HEK293 (cell line): Measurements from ENCODE around the gene PRSS16.
A peak's percentile ranks its signal among the peaks of the same experiment; 100 is the strongest.

Experiments used
- CTCF ChIA-PET: fragments of 350-600 bp; formaldehyde crosslinking; extraction: SDS; loops from one replicate; lab custom pipeline; 2021; ENCODE audit warnings: antibody characterized with exemption; lab: Yijun Ruan, JAX
- POLR2A ChIA-PET: fragments of 300-600 bp; formaldehyde crosslinking; extraction: SDS; loops from one replicate; lab custom pipeline; 2020; ENCODE audit warnings: antibody characterized with exemption, inconsistent platforms; lab: Yijun Ruan, JAX
- H3K27ac ChIP-seq: fragments of 200-500 bp; sonication (Bioruptor generic); 2 replicates; pipeline ENCODE4 v1.5.1; 2014; ENCODE audit warnings: low read depth, low read length, control low read depth, inconsistent platforms; ENCODE audit errors: extremely low read depth
- H3K36me3 ChIP-seq, 2 experiments: fragments of 200-500 bp in 1 of 2; sonication (Bioruptor generic) in 1 of 2; 1 replicate in 1 of 2; 2 replicates in 1 of 2; pipeline ENCODE4 v1.5.1; 2014 to 2017; ENCODE audit warnings: inconsistent platforms in 2 of 2, low read length in 2 of 2; ENCODE audit not compliant: control insufficient read depth in 2 of 2, insufficient read depth in 1 of 2
- H3K4me1 ChIP-seq: fragments of 200-500 bp; sonication (Bioruptor generic); 2 replicates; pipeline ENCODE4 v1.5.1; 2014; ENCODE audit warnings: mild to moderate bottlenecking, low read length, inconsistent platforms; ENCODE audit not compliant: control insufficient read depth, insufficient read depth
- H3K4me3 ChIP-seq: 2 replicates; pipeline ENCODE4 v1.5.1; 2011; ENCODE audit warnings: low read depth, mild to moderate bottlenecking, control low read depth, low read length, moderate library complexity
- H3K9me3 ChIP-seq: fragments of 200-500 bp; sonication (Bioruptor generic); 2 replicates; pipeline ENCODE4 v1.5.1; 2014; ENCODE audit warnings: low read depth, low read length, inconsistent platforms; ENCODE audit not compliant: control insufficient read depth, insufficient read depth
- BCL11A ChIP-seq: fragments of 450-650 bp; formaldehyde crosslinking; IDR thresholded peaks from 2 replicates; pipeline ENCODE4 v1.5.1; 2016; ENCODE audit warnings: low read depth, missing biosample characterization, missing genetic modification characterization
- KLF10 ChIP-seq: fragments of 450-650 bp; IDR thresholded peaks from 2 replicates; pipeline ENCODE4 v1.5.1; 2018; ENCODE audit warnings: missing biosample characterization, mild to moderate bottlenecking, missing genetic modification characterization
- OVOL3 ChIP-seq: fragments of 450-650 bp; formaldehyde crosslinking; IDR thresholded peaks from 2 replicates; pipeline ENCODE4 v1.5.1; 2016; ENCODE audit warnings: missing biosample characterization, missing genetic modification characterization
- SP7 ChIP-seq: fragments of 450-650 bp; formaldehyde crosslinking; IDR thresholded peaks from 2 replicates; pipeline ENCODE4 v1.5.1; 2016; ENCODE audit warnings: missing biosample characterization, missing genetic modification characterization
- ZBTB17 ChIP-seq: fragments of 450-650 bp; formaldehyde crosslinking; IDR thresholded peaks from 2 replicates; pipeline ENCODE4 v1.5.1; 2016; ENCODE audit warnings: missing biosample characterization, missing genetic modification characterization
- ZNF10 ChIP-seq: fragments of 450-650 bp; formaldehyde crosslinking; IDR thresholded peaks from 2 replicates; pipeline ENCODE4 v1.5.1; 2017; ENCODE audit warnings: missing biosample characterization, missing genetic modification characterization
- ZNF366 ChIP-seq: fragments of 450-650 bp; formaldehyde crosslinking; conservative IDR thresholded peaks from 2 replicates; pipeline ENCODE4 v1.5.1; 2016; ENCODE audit warnings: missing biosample characterization, missing genetic modification characterization
- ZNF658 ChIP-seq: fragments of 450-650 bp; formaldehyde crosslinking; IDR thresholded peaks from 2 replicates; pipeline ENCODE4; 2016; ENCODE audit warnings: missing biosample characterization, missing genetic modification characterization
- ZSCAN23 ChIP-seq: fragments of 450-650 bp; formaldehyde crosslinking; IDR thresholded peaks from 2 replicates; pipeline ENCODE4 v1.5.1; 2016; ENCODE audit warnings: missing biosample characterization, missing genetic modification characterization
- TF ChIP-seq, protein P1 (sequence below): fragments of 450-650 bp; formaldehyde crosslinking; IDR thresholded peaks from 2 replicates; pipeline ENCODE4 v1.5.1; 2016; ENCODE audit warnings: missing biosample characterization, missing genetic modification characterization
- TF ChIP-seq, protein P2 (sequence below): fragments of 450-650 bp; formaldehyde crosslinking; IDR thresholded peaks from 2 replicates; pipeline ENCODE4 v1.5.1; 2017; ENCODE audit warnings: missing biosample characterization, missing genetic modification characterization
- TF ChIP-seq, protein P3 (sequence below): fragments of 450-650 bp; formaldehyde crosslinking; IDR thresholded peaks from 2 replicates; pipeline ENCODE4 v1.5.1; 2016; ENCODE audit warnings: missing biosample characterization, missing genetic modification characterization
- TF ChIP-seq, protein P4 (sequence below): fragments of 450-650 bp; formaldehyde crosslinking; IDR thresholded peaks from 2 replicates; pipeline ENCODE4 v1.5.1; 2017; ENCODE audit warnings: missing biosample characterization, missing genetic modification characterization
- TF ChIP-seq, protein P5 (sequence below): fragments of 450-650 bp; formaldehyde crosslinking; IDR thresholded peaks from 2 replicates; pipeline ENCODE4 v1.5.1; 2016; ENCODE audit warnings: missing biosample characterization, missing genetic modification characterization
- TF ChIP-seq, protein P6 (sequence below): fragments of 450-650 bp; formaldehyde crosslinking; IDR thresholded peaks from 2 replicates; pipeline ENCODE4 v1.5.1; 2016; ENCODE audit warnings: missing biosample characterization, missing genetic modification characterization
- TF ChIP-seq, protein P7 (sequence below): fragments of 450-650 bp; formaldehyde crosslinking; optimal IDR thresholded peaks from 2 replicates; pipeline ENCODE3; 2016; ENCODE audit warnings: missing biosample characterization, mild to moderate bottlenecking, missing genetic modification characterization

Gene PRSS16

DNA sequence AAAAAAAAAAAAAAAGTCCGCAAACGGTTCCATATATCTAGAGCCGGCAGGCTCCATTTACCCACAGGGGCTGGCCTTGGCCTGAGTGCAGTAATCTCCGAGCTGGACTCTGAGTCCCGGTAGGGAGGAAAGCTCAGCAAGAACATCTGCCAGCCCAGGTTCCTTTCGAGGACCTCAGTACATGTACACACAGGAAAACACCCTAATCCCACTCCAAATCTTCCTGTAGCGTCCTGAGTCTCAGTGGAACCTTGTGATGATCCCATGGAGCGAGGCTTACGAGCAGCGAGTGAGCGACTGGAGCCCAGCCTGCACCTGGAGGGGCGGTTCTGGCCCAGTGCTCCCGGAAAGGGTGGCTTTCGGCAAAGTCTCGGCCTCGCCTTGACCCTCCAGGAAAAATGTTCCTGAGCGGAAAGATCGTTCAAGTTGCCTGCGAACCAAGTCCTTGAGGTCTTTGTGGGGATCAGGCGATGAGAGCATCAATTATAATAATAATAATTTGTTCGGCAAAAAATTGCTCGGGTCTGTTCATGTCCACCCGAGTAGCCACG, 32.1 kb downstream of the PRSS16 start (continued):
- TF ChIP-seq, protein P1, sequence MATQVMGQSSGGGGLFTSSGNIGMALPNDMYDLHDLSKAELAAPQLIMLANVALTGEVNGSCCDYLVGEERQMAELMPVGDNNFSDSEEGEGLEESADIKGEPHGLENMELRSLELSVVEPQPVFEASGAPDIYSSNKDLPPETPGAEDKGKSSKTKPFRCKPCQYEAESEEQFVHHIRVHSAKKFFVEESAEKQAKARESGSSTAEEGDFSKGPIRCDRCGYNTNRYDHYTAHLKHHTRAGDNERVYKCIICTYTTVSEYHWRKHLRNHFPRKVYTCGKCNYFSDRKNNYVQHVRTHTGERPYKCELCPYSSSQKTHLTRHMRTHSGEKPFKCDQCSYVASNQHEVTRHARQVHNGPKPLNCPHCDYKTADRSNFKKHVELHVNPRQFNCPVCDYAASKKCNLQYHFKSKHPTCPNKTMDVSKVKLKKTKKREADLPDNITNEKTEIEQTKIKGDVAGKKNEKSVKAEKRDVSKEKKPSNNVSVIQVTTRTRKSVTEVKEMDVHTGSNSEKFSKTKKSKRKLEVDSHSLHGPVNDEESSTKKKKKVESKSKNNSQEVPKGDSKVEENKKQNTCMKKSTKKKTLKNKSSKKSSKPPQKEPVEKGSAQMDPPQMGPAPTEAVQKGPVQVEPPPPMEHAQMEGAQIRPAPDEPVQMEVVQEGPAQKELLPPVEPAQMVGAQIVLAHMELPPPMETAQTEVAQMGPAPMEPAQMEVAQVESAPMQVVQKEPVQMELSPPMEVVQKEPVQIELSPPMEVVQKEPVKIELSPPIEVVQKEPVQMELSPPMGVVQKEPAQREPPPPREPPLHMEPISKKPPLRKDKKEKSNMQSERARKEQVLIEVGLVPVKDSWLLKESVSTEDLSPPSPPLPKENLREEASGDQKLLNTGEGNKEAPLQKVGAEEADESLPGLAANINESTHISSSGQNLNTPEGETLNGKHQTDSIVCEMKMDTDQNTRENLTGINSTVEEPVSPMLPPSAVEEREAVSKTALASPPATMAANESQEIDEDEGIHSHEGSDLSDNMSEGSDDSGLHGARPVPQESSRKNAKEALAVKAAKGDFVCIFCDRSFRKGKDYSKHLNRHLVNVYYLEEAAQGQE (tag by site-specific recombination), result no peak
- TF ChIP-seq ZNF10 (tag by site-specific recombination) (no peak), ZNF658 (tag by site-specific recombination) (no peak), ZBTB17 (tag by site-specific recombination) (peak; percentile 89), ZSCAN23 (no peak), OVOL3 (tag by site-specific recombination) (no peak)

DNA sequence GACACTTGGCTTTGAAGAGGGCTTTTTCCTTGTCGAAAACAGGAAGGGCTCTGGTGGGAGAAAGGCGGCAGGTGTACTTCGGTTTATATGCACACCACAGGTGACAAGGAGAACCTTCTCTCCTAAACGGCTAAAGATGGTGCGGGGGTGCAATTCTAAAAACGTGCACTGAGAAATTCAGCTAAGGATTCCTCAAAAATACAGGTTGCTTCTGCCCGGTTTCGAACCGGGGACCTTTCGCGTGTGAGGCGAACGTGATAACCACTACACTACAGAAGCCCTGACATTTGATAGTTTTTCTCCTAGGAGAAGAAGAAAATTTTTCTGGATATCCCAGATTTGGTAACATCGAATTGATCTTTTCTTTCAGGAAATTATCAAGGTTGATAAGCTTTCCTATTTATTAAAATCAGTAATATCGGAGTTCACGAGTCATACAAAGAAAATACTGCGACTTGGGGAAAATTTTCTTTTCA, 32.6 kb downstream of the PRSS16 start:
- Histone ChIP-seq H3K4me3 (peak overlapping the region; percentile 59), H3K9me3 (no peaks in the 10 kb centered on the region), H3K27ac (peak overlapping the region; percentile 54), H3K36me3 (no peaks in the 10 kb centered on the region), H3K4me1 (no peaks in the 10 kb centered on the region)
- POLR2A ChIA-PET, result interaction anchor here (0.7 to 2.5 kb wide), 5 partner anchors 16 to 474 kb away, joined by 3 to 16 read pairs (median 10); a partner anchor contains a TSS
- CTCF ChIA-PET, result interaction anchor here (0.8 kb wide), 1 partner anchor 16 kb away, joined by 3 read pairs; no protein-coding TSS in a partner anchor
- peak; percentile 59 for TF ChIP-seq KLF10 (tag by site-specific recombination)
- TF ChIP-seq, protein P2, sequence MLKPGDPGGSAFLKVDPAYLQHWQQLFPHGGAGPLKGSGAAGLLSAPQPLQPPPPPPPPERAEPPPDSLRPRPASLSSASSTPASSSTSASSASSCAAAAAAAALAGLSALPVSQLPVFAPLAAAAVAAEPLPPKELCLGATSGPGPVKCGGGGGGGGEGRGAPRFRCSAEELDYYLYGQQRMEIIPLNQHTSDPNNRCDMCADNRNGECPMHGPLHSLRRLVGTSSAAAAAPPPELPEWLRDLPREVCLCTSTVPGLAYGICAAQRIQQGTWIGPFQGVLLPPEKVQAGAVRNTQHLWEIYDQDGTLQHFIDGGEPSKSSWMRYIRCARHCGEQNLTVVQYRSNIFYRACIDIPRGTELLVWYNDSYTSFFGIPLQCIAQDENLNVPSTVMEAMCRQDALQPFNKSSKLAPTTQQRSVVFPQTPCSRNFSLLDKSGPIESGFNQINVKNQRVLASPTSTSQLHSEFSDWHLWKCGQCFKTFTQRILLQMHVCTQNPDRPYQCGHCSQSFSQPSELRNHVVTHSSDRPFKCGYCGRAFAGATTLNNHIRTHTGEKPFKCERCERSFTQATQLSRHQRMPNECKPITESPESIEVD, result peak; percentile 33; the same call in 1 of the 2 replicates
- TF ChIP-seq, protein P3, sequence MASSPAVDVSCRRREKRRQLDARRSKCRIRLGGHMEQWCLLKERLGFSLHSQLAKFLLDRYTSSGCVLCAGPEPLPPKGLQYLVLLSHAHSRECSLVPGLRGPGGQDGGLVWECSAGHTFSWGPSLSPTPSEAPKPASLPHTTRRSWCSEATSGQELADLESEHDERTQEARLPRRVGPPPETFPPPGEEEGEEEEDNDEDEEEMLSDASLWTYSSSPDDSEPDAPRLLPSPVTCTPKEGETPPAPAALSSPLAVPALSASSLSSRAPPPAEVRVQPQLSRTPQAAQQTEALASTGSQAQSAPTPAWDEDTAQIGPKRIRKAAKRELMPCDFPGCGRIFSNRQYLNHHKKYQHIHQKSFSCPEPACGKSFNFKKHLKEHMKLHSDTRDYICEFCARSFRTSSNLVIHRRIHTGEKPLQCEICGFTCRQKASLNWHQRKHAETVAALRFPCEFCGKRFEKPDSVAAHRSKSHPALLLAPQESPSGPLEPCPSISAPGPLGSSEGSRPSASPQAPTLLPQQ (tag by site-specific recombination), result peak; percentile 22; the same call in 1 of the 2 replicates
- TF ChIP-seq, protein P4, sequence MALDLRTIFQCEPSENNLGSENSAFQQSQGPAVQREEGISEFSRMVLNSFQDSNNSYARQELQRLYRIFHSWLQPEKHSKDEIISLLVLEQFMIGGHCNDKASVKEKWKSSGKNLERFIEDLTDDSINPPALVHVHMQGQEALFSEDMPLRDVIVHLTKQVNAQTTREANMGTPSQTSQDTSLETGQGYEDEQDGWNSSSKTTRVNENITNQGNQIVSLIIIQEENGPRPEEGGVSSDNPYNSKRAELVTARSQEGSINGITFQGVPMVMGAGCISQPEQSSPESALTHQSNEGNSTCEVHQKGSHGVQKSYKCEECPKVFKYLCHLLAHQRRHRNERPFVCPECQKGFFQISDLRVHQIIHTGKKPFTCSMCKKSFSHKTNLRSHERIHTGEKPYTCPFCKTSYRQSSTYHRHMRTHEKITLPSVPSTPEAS (tag by site-specific recombination), result 0 out of 2 replicates have a peak, but pooled peaks have one; percentile 6
- TF ChIP-seq, protein P5, sequence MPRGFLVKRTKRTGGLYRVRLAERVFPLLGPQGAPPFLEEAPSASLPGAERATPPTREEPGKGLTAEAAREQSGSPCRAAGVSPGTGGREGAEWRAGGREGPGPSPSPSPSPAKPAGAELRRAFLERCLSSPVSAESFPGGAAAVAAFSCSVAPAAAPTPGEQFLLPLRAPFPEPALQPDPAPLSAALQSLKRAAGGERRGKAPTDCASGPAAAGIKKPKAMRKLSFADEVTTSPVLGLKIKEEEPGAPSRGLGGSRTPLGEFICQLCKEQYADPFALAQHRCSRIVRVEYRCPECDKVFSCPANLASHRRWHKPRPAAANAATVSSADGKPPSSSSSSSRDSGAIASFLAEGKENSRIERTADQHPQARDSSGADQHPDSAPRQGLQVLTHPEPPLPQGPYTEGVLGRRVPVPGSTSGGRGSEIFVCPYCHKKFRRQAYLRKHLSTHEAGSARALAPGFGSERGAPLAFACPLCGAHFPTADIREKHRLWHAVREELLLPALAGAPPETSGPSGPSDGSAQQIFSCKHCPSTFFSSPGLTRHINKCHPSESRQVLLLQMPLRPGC, result peak; percentile 47; the same call in 1 of the 2 replicates
- peak; percentile 38; the same call in 1 of the 2 replicates for TF ChIP-seq SP7 (tag by site-specific recombination)
- TF ChIP-seq, protein P6, sequence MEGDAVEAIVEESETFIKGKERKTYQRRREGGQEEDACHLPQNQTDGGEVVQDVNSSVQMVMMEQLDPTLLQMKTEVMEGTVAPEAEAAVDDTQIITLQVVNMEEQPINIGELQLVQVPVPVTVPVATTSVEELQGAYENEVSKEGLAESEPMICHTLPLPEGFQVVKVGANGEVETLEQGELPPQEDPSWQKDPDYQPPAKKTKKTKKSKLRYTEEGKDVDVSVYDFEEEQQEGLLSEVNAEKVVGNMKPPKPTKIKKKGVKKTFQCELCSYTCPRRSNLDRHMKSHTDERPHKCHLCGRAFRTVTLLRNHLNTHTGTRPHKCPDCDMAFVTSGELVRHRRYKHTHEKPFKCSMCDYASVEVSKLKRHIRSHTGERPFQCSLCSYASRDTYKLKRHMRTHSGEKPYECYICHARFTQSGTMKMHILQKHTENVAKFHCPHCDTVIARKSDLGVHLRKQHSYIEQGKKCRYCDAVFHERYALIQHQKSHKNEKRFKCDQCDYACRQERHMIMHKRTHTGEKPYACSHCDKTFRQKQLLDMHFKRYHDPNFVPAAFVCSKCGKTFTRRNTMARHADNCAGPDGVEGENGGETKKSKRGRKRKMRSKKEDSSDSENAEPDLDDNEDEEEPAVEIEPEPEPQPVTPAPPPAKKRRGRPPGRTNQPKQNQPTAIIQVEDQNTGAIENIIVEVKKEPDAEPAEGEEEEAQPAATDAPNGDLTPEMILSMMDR (tag by site-specific recombination), result no peak
- TF ChIP-seq, protein P7, sequence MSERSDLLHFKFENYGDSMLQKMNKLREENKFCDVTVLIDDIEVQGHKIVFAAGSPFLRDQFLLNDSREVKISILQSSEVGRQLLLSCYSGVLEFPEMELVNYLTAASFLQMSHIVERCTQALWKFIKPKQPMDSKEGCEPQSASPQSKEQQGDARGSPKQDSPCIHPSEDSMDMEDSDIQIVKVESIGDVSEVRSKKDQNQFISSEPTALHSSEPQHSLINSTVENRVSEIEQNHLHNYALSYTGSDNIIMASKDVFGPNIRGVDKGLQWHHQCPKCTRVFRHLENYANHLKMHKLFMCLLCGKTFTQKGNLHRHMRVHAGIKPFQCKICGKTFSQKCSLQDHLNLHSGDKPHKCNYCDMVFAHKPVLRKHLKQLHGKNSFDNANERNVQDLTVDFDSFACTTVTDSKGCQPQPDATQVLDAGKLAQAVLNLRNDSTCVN, result peak; percentile 17
- TF ChIP-seq BCL11A (tag by site-specific recombination), result no peak
- peak; percentile 79 for TF ChIP-seq ZNF366
